GM10266 (cell line): Measurements from ENCODE around the gene PRX.
"Not testable (repeated sequence)": the region's sequence is repeated elsewhere in the genome, so short reads cannot be mapped to it uniquely, and the experiment has no call there.

Experiments used
- DNase-seq: peaks from one replicate; pipeline ENCODE4 v3.0.0; 2012; ENCODE audit errors: extremely low spot score
- TF ChIP-seq, protein P1 (sequence below): IDR thresholded peaks from 2 replicates; pipeline ENCODE4 v1.5.1; 2012; ENCODE audit warnings: mild to moderate bottlenecking, low read depth; ENCODE audit not compliant: control insufficient read depth, insufficient read depth; ENCODE audit errors: missing control alignments

The PRX gene, protein sequence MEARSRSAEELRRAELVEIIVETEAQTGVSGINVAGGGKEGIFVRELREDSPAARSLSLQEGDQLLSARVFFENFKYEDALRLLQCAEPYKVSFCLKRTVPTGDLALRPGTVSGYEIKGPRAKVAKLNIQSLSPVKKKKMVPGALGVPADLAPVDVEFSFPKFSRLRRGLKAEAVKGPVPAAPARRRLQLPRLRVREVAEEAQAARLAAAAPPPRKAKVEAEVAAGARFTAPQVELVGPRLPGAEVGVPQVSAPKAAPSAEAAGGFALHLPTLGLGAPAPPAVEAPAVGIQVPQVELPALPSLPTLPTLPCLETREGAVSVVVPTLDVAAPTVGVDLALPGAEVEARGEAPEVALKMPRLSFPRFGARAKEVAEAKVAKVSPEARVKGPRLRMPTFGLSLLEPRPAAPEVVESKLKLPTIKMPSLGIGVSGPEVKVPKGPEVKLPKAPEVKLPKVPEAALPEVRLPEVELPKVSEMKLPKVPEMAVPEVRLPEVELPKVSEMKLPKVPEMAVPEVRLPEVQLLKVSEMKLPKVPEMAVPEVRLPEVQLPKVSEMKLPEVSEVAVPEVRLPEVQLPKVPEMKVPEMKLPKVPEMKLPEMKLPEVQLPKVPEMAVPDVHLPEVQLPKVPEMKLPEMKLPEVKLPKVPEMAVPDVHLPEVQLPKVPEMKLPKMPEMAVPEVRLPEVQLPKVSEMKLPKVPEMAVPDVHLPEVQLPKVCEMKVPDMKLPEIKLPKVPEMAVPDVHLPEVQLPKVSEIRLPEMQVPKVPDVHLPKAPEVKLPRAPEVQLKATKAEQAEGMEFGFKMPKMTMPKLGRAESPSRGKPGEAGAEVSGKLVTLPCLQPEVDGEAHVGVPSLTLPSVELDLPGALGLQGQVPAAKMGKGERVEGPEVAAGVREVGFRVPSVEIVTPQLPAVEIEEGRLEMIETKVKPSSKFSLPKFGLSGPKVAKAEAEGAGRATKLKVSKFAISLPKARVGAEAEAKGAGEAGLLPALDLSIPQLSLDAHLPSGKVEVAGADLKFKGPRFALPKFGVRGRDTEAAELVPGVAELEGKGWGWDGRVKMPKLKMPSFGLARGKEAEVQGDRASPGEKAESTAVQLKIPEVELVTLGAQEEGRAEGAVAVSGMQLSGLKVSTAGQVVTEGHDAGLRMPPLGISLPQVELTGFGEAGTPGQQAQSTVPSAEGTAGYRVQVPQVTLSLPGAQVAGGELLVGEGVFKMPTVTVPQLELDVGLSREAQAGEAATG (N-terminal part only)

DNA sequence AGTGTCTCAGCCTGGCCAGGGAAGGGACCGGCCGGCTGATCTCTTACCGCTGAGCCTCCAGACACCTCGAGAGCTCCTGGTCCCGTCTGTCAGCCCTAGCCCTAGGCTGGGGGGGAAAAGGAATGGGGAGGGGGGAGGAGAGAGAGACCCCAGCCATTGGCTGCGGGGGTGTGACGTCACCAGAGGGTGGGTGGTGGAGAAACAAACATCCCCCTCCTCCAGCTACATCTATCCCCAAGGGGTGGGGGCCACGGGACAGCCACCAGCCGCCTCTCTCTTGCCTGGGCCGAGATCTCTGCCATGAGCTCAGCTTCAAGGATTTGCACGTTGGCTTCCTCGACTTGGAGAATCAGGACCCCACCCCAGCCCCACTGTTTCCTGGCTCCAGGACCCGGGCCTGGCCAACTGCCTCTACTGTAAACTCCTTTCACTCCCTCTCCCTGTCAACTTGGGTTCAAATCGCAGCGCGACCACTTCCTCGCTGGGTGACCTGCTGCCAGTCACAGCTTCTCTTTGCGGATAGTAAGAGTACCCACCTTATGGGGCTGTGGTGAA lies at the start of gene PRX:
TSS of gene PRX (minus strand) at position 88 of the 555 bp plus-strand sequence. CDS start 5,446 bp downstream, outside the sequence.
- TF ChIP-seq, protein P1, sequence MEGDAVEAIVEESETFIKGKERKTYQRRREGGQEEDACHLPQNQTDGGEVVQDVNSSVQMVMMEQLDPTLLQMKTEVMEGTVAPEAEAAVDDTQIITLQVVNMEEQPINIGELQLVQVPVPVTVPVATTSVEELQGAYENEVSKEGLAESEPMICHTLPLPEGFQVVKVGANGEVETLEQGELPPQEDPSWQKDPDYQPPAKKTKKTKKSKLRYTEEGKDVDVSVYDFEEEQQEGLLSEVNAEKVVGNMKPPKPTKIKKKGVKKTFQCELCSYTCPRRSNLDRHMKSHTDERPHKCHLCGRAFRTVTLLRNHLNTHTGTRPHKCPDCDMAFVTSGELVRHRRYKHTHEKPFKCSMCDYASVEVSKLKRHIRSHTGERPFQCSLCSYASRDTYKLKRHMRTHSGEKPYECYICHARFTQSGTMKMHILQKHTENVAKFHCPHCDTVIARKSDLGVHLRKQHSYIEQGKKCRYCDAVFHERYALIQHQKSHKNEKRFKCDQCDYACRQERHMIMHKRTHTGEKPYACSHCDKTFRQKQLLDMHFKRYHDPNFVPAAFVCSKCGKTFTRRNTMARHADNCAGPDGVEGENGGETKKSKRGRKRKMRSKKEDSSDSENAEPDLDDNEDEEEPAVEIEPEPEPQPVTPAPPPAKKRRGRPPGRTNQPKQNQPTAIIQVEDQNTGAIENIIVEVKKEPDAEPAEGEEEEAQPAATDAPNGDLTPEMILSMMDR: no peak
- DNase-seq: no peak

GRCh38 chr19:40461669-40462221 lies 48.6 kb upstream of the PRX start:
- DNase-seq: no peak
- TF ChIP-seq, protein P1: no peak

DNA sequence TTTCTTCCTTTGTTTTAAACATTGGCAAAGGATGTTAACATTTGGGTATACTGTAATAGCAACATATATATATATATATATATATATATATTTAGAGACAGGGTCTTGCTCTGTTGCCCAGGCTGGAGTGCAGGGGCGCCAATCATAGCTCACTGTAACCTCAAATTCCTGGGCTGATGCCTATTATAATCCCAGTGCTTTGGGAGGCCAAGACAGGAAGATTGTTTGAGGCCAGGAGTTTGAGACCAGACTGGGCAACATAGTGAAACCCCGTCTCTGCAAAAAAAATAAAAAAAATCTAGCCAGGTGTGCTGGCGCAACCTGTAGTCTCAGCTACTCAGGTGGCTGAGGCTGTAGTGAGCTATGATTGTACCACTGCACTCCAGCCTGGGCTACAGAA lies 47.0 kb upstream of the PRX start:
- TF ChIP-seq, protein P1: no peak
- no peak for DNase-seq

- TF ChIP-seq, protein P1: no peak
These were observed 45.4 kb upstream of the PRX start for GRCh38 chr19:40458597-40458974.

GRCh38 chr19:40457953-40458596 lies 44.9 kb upstream of the PRX start:
- TF ChIP-seq, protein P1: no peak
- DNase-seq: no peak

More at GRCh38 chr19:40458597-40458974, 45.4 kb upstream of the PRX start:
- DNase-seq: no peak

- DNase-seq: no peak
- TF ChIP-seq, protein P1: no peak
These were observed 43.9 kb upstream of the PRX start for GRCh38 chr19:40457048-40457447.

GRCh38 chr19:40453943-40454342 lies 40.8 kb upstream of the PRX start:
- DNase-seq: not testable (repeated sequence)
